Activated CD8-positive, alpha-beta memory T cell treated with anti-CD3 and anti-CD28 coated beads for 48 hours (primary cell): ENCODE measurements around the gene FOXC2.

Source experiments
- DNase-seq, 3 experiments: peaks; one replicate each; pipeline ENCODE4 v3.0.0-alpha.2; 2020; ENCODE audit warnings: low read depth in 2 of 3, low spot score in 2 of 3

The FOXC2 gene

DNA sequence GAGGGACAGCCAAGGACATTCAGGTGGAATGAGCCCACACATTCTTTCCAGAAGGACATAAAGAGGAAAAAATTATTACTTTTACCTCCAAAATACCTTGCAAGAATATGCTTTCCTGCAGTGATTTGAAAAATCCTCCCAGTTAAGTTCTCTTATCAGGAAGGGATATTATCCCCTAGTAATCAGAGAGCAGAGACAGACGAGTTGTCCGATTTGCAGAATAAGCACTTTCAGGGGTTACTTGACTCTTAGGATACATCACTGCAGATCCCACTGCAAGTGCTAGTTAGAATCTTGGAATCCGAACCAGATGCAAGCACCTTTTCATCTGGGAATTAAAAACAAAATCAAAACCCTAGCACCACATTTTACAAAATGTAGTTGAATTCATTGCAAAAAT lies 45.3 kb downstream of the FOXC2 start:
- DNase-seq: no peak

DNA sequence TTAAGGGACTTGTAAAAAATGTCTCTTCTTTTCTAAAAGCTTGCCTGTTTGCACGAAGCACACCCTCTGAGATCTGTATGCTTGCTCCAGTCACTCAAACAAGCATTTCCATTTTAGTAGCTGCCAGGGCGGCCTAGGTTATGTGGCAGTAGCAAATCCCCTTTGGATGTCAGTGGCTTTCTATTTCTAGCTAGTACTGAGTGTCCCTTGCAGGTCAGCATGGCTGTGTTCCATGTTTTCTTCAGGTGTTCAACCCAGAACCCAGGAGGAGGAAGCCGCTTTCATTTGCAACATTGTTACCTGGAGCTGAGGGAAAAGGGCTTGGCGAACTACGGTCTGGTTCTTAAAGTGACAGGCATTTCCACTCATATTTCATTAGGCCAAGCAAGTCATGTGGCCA lies 48.1 kb downstream of the FOXC2 start:
- DNase-seq: no peak

DNA sequence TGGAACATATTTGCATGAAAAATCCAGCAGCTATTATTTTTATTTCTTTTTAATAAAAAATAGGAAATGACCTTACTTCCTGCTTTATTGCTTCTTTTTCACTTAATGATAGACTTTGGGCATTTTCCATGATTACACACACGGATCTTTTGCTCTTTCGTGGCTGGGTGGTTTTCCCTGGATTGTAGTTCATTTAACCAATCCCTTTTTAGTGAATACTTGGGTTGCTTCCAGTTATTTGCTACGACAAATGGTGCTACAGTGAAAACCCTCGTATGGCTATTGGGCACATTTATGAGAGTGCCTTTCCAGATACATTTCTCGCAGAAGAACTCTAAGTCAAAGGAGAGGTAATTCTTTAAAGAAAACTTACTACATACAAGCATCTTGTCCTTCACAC lies 50.3 kb downstream of the FOXC2 start:
- DNase-seq: no peak

DNA sequence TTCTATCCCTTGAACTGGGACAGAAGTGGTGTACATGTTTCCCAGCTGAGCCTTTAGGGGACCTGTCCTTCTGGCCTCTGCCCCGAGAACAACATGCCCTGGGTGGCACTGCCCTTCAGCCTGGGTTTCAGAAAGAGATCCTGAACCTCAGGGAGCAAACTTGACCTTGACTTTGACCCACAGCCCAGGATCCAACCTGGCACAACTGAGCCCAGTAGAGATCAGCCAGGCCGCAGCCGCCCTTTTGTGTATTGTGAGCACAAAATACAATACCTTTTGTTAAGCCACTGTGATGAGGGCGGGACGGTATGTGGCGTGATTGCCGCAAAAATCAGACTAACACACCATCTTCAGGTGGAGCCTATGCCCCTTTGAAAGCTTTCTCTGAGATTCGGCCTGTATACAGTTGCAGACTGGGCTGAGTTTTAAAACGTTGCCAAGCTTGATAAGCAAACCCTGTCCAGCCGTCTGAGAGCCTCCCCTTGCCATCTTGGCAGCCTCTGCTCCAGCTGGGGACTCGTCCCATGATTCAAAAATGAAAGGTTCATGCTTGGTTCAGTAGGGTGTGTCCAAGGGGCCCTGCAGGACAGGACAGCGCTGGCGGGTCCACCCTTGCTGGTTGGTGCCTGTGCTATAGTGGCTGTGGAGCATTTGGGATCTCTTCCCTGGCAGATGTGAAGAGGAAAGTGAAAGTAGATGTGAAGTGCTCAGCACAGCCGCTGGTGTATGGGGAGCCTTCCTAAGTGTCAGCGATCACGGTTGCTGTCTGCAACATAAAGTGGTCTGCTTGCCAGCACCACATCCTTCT lies 52.0 kb downstream of the FOXC2 start:
- DNase-seq: no peak
